HG03175 (cell line): ENCODE data around the gene KCNE2.
"Not testable (repeated sequence)": the region's sequence is repeated elsewhere in the genome, so short reads cannot be mapped to it uniquely, and the experiment has no call there.

ENCODE experiments used
- ATAC-seq: cut with Tn5 transposase; IDR thresholded peaks from one replicate; pipeline ENCODE4 v1.9.1; 2021; ENCODE audit warnings: mild to moderate bottlenecking, moderate library complexity; ENCODE audit not compliant: unreplicated experiment

The KCNE2 gene

GRCh38 chr21:34352556-34352955 is 11.2 kb upstream of the KCNE2 start:
- ATAC-seq: no peak

GRCh38 chr21:34353182-34353581 is 10.6 kb upstream of the KCNE2 start:
- no peak for ATAC-seq

- ATAC-seq: no peak
Observed at GRCh38 chr21:34354836-34355235, 9.0 kb upstream of the KCNE2 start.

GRCh38 chr21:34355570-34355969 is 8.2 kb upstream of the KCNE2 start:
- ATAC-seq: no peak

- ATAC-seq: no peak
Observed at GRCh38 chr21:34357889-34358288, 5.9 kb upstream of the KCNE2 start.

GRCh38 chr21:34358866-34359265 is 4.9 kb upstream of the KCNE2 start:
- no peak for ATAC-seq

- no peak for ATAC-seq
Observed at GRCh38 chr21:34360488-34361241, 3.1 kb upstream of the KCNE2 start.

GRCh38 chr21:34362136-34362444 is 1.7 kb upstream of the KCNE2 start:
- ATAC-seq: no peak

- ATAC-seq: no peak
Observed at GRCh38 chr21:34362670-34363069, 1.1 kb upstream of the KCNE2 start.

- no peak for ATAC-seq
Observed at GRCh38 chr21:34364921-34365320, 1.1 kb downstream of the KCNE2 start.

GRCh38 chr21:34365809-34366208 is 2.0 kb downstream of the KCNE2 start:
- no peak for ATAC-seq

GRCh38 chr21:34367320-34367935 is 3.6 kb downstream of the KCNE2 start:
- no peak for ATAC-seq

GRCh38 chr21:34369741-34370140 is 5.9 kb downstream of the KCNE2 start:
- no peak for ATAC-seq

GRCh38 chr21:34372321-34372720 is 8.5 kb downstream of the KCNE2 start:
- ATAC-seq: no peak

GRCh38 chr21:34374462-34374861 is 10.7 kb downstream of the KCNE2 start:
- ATAC-seq: not testable (repeated sequence)

- peak; percentile 97 for ATAC-seq
Observed at GRCh38 chr21:34374940-34375618, 11.3 kb downstream of the KCNE2 start, which contains the start of gene SMIM11. TSS of gene SMIM11 (plus strand) at chr21:34375507. CDS start at chr21:34379505, 3,998 bp downstream.

GRCh38 chr21:34375619-34375972 is 11.8 kb downstream of the KCNE2 start:
- peak; percentile 78 for ATAC-seq

GRCh38 chr21:34383138-34383537 is 19.3 kb downstream of the KCNE2 start:
- ATAC-seq: not testable (repeated sequence)

GRCh38 chr21:34383724-34384415 is 20.1 kb downstream of the KCNE2 start:
- peak; percentile 96 for ATAC-seq

- not testable (repeated sequence) for ATAC-seq
Observed at GRCh38 chr21:34400522-34400921, 36.7 kb downstream of the KCNE2 start.

- not testable (repeated sequence) for ATAC-seq
Observed at GRCh38 chr21:34404742-34405141, 40.9 kb downstream of the KCNE2 start.
